ENCODE results near the gene UBAP2L. TPM values are rescaled to one million over a fixed set of nuclear protein-coding genes. Genes with fewer than 3 reads are reported as not detected.

The UBAP2L gene
- total and polyA plus RNA-seq, 9 of the 15 experiments (the other 6 are each of a cell fraction or from before 2014, with no cell fraction given): 75.0 to 245 (median 119) TPM

GRCh38 chr1:154186852-154187501, 33.8 kb upstream of the UBAP2L start (continued):
- TF ChIP-seq, protein P1, sequence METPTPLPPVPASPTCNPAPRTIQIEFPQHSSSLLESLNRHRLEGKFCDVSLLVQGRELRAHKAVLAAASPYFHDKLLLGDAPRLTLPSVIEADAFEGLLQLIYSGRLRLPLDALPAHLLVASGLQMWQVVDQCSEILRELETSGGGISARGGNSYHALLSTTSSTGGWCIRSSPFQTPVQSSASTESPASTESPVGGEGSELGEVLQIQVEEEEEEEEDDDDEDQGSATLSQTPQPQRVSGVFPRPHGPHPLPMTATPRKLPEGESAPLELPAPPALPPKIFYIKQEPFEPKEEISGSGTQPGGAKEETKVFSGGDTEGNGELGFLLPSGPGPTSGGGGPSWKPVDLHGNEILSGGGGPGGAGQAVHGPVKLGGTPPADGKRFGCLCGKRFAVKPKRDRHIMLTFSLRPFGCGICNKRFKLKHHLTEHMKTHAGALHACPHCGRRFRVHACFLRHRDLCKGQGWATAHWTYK (CRISPR knock-in tag; IDR thresholded peaks at IDR 0.05): no peak
- TF ChIP-seq, protein P2, sequence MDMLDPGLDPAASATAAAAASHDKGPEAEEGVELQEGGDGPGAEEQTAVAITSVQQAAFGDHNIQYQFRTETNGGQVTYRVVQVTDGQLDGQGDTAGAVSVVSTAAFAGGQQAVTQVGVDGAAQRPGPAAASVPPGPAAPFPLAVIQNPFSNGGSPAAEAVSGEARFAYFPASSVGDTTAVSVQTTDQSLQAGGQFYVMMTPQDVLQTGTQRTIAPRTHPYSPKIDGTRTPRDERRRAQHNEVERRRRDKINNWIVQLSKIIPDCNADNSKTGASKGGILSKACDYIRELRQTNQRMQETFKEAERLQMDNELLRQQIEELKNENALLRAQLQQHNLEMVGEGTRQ (CRISPR knock-in tag; IDR thresholded peaks at IDR 0.05): no peak
- TF ChIP-seq, protein P3, sequence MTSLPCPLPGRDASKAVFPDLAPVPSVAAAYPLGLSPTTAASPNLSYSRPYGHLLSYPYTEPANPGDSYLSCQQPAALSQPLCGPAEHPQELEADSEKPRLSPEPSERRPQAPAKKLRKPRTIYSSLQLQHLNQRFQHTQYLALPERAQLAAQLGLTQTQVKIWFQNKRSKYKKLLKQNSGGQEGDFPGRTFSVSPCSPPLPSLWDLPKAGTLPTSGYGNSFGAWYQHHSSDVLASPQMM (CRISPR knock-in tag; IDR thresholded peaks at IDR 0.05): no peak
- TF ChIP-seq ZNF263 (CRISPR knock-in tag; IDR thresholded peaks at IDR 0.05; ENCODE audit: borderline replicate concordance): no peak
- 0 out of 2 replicates have a peak, but pooled peaks have one; percentile 45 for TF ChIP-seq KHSRP (IDR thresholded peaks at IDR 0.05)
- peak; percentile 82 for TF ChIP-seq ATF7 (IDR thresholded peaks at IDR 0.05)
- TF ChIP-seq PHF8 (IDR thresholded peaks at IDR 0.05; ENCODE audit: borderline replicate concordance, low read length): no peak
- peak; percentile 42; the same call in 1 of the 2 replicates for TF ChIP-seq ZNF24 (IDR thresholded peaks at IDR 0.05)
- peak; percentile 31; the same call in 1 of the 2 replicates for TF ChIP-seq BCOR (IDR thresholded peaks at IDR 0.05)
- TF ChIP-seq TRIM28 (IDR thresholded peaks at IDR 0.05): peak; percentile 60
- TF ChIP-seq, protein P4, sequence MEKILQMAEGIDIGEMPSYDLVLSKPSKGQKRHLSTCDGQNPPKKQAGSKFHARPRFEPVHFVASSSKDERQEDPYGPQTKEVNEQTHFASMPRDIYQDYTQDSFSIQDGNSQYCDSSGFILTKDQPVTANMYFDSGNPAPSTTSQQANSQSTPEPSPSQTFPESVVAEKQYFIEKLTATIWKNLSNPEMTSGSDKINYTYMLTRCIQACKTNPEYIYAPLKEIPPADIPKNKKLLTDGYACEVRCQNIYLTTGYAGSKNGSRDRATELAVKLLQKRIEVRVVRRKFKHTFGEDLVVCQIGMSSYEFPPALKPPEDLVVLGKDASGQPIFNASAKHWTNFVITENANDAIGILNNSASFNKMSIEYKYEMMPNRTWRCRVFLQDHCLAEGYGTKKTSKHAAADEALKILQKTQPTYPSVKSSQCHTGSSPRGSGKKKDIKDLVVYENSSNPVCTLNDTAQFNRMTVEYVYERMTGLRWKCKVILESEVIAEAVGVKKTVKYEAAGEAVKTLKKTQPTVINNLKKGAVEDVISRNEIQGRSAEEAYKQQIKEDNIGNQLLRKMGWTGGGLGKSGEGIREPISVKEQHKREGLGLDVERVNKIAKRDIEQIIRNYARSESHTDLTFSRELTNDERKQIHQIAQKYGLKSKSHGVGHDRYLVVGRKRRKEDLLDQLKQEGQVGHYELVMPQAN (IDR thresholded peaks at IDR 0.05; ENCODE audit: borderline replicate concordance): peak; percentile 27; the same call in 1 of the 2 replicates
- no peak for TF ChIP-seq E2F4 (CRISPR knock-in tag; IDR thresholded peaks at IDR 0.05; ENCODE audit: low read depth)
- TF ChIP-seq ZFPM2 (CRISPR knock-in tag; IDR thresholded peaks at IDR 0.05): 0 out of 2 replicates have a peak, but pooled peaks have one; percentile 32
- no peak for TF ChIP-seq NR4A1 (CRISPR knock-in tag; IDR thresholded peaks at IDR 0.05)
- no peak for TF ChIP-seq NR4A1 (tag; IDR thresholded peaks at IDR 0.05)
- TF ChIP-seq DEAF1 (CRISPR knock-in tag; IDR thresholded peaks at IDR 0.05): no peak
- TF ChIP-seq CLOCK (CRISPR knock-in tag; IDR thresholded peaks at IDR 0.05; ENCODE audit: borderline replicate concordance): no peak
- no peak for TF ChIP-seq RBM25 (IDR thresholded peaks at IDR 0.05; ENCODE audit: low read depth, low read length, severe bottlenecking)
